Measurements from ENCODE around the gene POLA2.

DNA sequence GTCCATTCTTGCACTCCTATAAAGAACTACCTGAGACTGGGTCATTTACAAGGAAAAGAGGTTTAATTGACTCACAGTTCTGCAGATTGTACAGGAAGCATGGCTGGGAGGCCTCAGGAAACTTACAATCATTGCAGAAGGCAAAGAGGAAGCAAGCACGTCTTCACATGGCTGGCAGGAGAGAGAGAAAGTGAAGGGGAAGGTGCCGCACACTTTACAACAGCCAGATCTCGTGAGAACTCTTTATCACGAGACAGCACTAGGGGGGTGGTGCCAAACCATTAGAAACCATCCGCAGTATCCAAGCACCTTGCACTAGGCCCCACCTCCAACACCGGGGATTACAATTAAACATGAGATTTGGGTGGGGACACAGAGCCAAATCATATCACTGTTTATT, 19.4 kb upstream of the POLA2 start:
- TF ChIP-seq POLR2AphosphoS5 (IDR thresholded peaks at IDR 0.05; ENCODE audit: low read depth, low read length) (no peak), POLR2A (IDR thresholded peaks at IDR 0.05; ENCODE audit: low read depth, low read length) (no peak), TAF1 (IDR thresholded peaks at IDR 0.05; ENCODE audit: borderline replicate concordance, low read depth, low read length) (no peak)
